GM18907 (cell line): ENCODE measurements around the gene CEP192.
"Not testable (repeated sequence)": the region's sequence is repeated elsewhere in the genome, so short reads cannot be mapped to it uniquely, and the experiment has no call there.

Experiments
- ATAC-seq: cut with Tn5 transposase; IDR thresholded peaks from one replicate; pipeline ENCODE4 v1.9.1; 2021; ENCODE audit warnings: mild to moderate bottlenecking, moderate library complexity; ENCODE audit not compliant: unreplicated experiment

The CEP192 gene

GRCh38 chr18:13022644-13023043, 31.5 kb downstream of the CEP192 start:
- no peak for ATAC-seq

- ATAC-seq = no peak
Measured at GRCh38 chr18:13025233-13025632, 34.1 kb downstream of the CEP192 start.

DNA sequence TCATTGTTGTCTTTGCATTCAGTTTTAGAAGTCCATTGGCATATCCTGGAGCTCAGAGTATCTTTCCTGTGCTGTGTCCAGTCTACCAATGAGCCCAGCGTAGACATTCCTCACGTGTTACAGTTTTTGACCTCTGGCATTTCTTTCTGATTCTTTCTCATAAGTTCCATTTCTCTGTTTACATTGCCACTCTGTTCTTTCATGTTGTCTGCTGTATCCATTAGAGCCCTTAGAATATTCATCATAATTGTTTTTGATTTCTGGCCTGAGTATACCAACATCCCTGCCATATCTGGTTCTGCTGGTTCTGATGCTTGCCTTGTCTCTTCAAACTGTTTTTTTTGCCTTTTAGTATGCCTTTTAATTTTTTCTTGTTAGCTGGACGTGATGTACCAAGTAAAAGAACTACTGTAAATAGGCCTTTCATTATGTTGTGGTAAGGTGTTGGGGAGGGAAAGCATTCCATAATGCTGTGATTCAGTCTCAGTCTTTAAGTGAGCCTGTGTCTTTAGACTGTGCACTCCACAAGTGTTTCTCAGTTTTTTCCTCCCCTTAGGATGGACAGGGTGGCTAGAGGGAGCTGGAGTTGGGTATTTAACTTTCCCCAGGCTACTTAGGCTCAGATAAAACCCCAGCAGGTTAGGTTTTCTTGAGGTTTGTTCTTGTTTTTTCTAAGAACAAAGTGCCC, 35.6 kb downstream of the CEP192 start:
- no peak for ATAC-seq

DNA sequence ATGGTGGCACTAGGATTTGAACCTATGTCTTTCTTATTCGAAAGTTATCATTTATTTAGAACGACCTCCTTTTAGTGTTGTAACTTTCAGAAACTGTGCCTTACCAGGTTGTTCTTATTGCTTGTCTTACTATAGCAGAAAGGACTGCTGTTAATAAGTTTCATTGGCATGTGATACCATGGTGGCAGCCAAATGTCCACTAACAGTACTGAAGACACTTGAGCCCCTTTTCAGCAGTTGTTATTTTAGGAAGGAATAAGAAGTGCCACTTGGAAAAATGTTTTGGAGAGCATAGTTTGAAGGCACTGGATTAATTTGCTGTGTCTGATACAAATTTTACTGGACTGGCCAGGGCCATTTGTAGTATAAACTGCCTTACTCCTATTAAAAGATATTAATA, 37.7 kb downstream of the CEP192 start:
- no peak for ATAC-seq

DNA sequence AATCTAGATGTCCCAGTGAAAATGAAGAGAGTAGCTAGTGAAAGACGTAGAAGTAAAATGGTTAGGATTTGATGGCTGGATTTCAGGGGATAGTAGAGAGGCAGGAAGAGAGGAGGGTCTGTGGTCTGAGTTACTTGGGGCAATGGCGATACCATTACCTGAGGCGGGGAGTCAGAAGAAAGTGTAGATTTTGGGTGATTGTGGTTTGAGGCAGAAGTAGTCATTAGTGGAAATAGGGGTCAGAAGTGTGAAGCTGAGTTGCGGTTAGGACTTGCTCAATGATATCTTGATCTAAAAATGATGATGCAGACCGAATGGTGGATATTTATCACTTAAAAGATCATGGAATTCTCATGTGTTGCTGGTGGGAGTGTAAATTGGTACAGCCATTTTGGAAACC, 41.0 kb downstream of the CEP192 start:
- ATAC-seq = no peak

DNA sequence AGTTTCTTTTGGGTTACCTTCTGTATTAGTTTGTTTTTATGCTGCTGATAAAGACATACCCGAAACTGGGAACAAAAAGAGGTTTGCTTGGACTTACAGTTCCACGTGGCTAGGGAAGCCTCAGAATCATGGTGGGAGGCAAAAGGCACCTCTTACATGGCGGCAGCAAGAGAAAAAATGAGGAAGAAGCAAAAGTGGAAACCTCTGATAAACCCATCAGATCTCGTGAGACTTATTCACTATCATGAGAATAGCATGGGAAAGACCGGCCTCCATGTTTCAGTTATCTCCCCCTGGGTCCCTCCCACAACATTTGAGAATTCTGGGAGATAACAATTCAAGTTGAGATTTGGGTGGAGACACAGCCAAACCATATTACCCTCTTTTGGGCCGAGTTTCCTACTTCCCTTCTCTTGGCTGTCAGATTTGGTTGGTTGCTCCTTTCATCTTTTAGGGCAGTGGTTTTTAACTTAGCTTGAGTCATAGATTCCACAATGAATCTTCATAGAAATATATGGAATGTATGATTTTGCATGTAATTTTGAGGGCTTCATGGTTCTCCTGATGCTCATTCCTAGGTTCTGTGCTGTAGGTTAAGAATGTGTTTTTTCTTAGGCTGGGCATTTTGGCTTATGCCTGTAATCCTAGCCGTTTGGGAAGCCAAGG, 44.2 kb downstream of the CEP192 start:
- no peak for ATAC-seq

GRCh38 chr18:13036622-13037320, 45.6 kb downstream of the CEP192 start:
- ATAC-seq = no peak

DNA sequence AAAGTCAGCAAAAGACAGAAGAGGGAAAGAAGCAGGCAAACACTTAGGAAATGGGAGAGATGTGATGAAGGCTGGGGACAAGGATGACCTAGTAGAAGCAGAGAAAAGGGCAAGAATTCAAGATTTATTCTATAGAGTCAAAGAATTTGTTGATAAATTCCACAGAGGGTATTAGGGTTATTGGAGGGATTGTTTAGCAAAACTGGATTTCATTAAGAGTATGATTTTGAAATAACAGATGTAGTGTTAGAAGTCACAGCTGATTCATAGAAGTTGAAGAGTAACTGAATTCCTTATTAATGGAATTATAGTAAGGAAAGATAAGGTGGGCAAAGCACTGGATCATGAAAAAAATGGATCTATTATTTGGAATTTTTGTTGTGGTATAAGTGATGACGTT, 48.6 kb downstream of the CEP192 start:
- no peak for ATAC-seq

GRCh38 chr18:13043066-13043465, 51.9 kb downstream of the CEP192 start:
- ATAC-seq = no peak

GRCh38 chr18:13048061-13048595, 57.0 kb downstream of the CEP192 start:
- ATAC-seq = no peak

- ATAC-seq = no peak
Measured at GRCh38 chr18:13051159-13051558, 60.0 kb downstream of the CEP192 start.

GRCh38 chr18:13051950-13052349, 60.8 kb downstream of the CEP192 start:
- peak; percentile 57 for ATAC-seq

DNA sequence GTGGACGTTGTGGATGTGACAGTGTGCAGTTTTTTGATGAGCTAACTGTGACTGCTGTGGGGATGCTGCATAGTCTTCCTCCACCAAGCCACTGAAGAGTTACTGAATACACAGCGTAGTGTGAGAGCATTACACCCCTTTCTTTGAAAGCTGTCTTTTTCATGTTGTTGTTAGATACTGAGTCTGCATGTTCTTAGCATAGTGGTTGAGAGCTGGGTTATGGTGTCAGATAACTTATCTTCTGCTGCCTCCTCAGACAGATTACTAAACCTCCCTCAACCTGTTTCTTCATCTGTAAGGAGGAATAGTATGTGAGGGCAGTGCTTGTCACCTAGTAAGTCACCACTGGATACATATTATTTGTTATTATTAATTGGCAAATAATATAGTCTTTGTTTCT, 63.2 kb downstream of the CEP192 start:
- ATAC-seq = no peak

DNA sequence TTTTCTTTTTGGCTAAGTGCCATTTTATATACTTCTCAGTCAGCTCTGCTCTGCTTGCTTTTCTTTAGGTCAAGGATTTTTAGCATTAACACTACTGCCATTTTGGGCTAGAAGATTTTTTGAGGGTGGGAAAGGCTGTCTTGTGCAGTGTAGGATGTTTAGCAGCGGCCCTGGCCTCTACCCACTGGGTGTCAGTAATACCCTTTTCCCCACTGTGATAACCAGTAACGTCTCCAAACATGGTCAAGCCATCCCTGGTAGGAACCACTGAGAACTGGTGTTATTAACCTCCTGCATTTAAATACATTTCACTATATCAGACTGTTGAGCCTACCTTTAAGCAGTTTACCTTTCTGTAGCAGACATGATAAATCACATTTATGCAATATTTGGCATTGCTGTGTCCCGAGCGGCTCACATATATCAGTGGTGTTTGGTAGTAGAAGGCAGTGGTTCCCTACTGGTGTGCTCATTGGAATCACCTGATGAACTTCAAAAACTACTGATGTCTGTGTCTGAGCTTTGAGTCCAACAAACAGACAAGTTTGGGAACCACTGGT, 70.5 kb downstream of the CEP192 start:
- no peak for ATAC-seq

- ATAC-seq = peak; percentile 59
Measured at GRCh38 chr18:13067124-13067523, 76.0 kb downstream of the CEP192 start.

DNA sequence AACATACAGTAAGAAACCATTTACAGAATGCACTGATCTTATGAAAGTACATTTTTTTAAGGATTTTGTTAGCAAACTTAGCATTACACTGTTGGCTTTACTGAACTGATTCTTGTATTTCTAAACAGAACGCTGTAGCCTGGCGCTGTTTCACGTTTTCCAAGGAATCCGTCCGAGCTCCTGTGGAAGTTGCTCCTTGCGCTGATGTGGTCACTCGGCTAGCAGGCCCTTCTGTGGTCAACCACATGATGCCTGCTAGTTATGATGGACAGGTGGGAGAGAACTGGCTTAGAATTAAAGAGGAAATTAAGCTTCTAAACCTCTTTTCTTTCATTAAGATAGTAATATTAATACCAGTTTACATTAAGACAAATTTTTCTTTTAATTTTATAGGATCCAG, 76.8 kb downstream of the CEP192 start:
- no peak for ATAC-seq

DNA sequence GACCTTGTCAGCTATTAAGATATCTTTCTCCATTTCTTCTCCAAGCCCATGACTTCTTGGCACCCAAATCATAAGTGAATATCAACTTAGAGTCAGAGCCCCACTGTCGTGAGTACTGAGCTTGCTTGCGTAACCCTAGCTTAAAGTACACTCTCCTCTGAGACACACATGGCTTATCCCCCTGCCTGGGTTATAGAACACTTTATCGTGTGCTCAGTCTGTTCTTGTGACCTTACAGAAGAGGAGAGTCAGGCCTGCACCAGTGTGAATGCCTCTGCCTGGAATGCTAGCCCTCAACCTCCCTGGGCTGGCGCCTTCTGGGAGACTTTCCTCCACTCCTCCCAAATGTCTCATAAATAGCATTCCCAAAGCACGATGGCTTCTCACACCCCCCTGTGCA, 79.3 kb downstream of the CEP192 start:
- no peak for ATAC-seq

- ATAC-seq = no peak
Measured at GRCh38 chr18:13076886-13077285, 85.7 kb downstream of the CEP192 start.

DNA sequence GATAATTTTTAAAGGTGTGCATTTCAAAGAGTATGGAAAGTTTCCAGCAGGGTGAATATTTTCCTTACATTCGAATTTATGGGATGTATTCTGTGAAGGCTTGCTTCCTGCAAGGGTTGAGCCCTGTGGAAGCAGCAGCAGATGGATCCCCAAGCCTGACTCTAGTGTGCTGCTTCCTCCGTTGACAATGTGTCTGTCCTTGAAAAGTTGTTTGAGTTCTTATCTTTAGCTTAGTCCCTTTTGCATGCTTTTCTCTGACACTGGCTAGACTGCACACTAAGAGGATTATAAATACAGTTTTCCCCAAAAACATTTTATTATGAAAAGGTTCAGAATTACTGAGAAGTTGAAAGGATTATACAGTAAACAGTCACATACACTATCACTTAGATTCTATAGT, 86.3 kb downstream of the CEP192 start:
- no peak for ATAC-seq

DNA sequence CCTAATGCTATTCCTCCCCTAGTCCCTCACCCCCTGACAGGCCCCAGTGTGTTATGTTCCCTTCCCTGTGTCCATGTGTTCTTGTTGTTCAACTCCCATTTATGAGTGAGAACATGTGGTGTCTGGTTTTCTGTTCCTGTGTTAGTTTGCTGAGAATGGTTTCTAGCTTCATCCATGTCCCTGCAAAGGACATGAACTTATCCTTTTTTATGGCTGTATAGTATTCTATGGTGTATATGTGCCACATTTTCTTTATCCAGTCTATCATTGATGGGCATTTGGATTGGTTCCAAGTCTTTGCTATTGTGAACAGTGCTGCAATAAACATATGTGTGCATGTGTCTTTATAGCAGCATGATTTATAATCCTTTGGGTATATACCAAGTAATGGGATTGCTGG, 86.9 kb downstream of the CEP192 start:
- not testable (repeated sequence) for ATAC-seq

GRCh38 chr18:13086906-13087305, 95.7 kb downstream of the CEP192 start:
- no peak for ATAC-seq

GRCh38 chr18:13095466-13095865, 104.3 kb downstream of the CEP192 start:
- ATAC-seq = no peak
